GM23338 (cell line): ENCODE results near the gene ABR.

Experiments used
- EZH2phosphoT487 ChIP-seq: fragments of 200-600 bp; sonication (generic); IDR thresholded peaks from one replicate; pipeline ENCODE4 v1.8.1; 2018; ENCODE audit warnings: antibody characterized with exemption; ENCODE audit not compliant: unreplicated experiment
- POLR2AphosphoS5 ChIP-seq: IDR thresholded peaks from 2 replicates; pipeline ENCODE4 v1.6.1; 2016; ENCODE audit warnings: antibody characterized with exemption, low read depth
- TF ChIP-seq, protein P1 (sequence below), 2 experiments: fragments of 200-600 bp in 1 of 2; sonication (generic) in 1 of 2; conservative IDR thresholded peaks; 2 replicates each; pipeline versions ENCODE4 v1.5.1 to v1.6.1; 2016 to 2017; ENCODE audit warnings: antibody characterized with exemption in 2 of 2, low read depth in 2 of 2, mild to moderate bottlenecking in 2 of 2, moderate library complexity in 1 of 2

DNA sequence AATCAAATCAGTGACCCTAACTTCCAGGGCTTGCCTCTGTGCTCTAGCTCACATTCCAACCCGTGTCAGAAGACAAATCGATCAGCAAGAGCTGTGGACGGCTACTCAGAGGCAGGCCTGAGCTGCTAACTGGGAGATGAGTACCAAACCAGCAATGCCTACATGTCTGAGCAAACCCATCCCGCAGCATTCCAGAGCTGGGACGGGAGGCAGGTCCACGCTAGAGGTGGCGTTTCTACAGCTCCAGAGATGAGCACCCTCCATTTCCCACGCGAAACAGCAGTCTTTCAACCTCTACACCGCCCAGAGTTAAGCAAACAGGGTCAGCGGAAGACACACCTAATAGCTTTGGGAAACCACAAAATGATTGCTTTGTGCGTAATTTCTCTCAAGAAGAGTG is 206.7 kb downstream of the ABR start:
- no peak for TF ChIP-seq POLR2AphosphoS5
- TF ChIP-seq, protein P1, sequence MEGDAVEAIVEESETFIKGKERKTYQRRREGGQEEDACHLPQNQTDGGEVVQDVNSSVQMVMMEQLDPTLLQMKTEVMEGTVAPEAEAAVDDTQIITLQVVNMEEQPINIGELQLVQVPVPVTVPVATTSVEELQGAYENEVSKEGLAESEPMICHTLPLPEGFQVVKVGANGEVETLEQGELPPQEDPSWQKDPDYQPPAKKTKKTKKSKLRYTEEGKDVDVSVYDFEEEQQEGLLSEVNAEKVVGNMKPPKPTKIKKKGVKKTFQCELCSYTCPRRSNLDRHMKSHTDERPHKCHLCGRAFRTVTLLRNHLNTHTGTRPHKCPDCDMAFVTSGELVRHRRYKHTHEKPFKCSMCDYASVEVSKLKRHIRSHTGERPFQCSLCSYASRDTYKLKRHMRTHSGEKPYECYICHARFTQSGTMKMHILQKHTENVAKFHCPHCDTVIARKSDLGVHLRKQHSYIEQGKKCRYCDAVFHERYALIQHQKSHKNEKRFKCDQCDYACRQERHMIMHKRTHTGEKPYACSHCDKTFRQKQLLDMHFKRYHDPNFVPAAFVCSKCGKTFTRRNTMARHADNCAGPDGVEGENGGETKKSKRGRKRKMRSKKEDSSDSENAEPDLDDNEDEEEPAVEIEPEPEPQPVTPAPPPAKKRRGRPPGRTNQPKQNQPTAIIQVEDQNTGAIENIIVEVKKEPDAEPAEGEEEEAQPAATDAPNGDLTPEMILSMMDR (conservative IDR thresholded peaks at IDR 0.05; ENCODE audit: low read depth in 2 of 2), result no peak
- TF ChIP-seq EZH2phosphoT487, result no peak
